GM12874 (cell line): ENCODE data around the gene CNDP2.

Experiments used
- TF ChIP-seq, protein P1 (sequence below): IDR thresholded peaks from 2 replicates; pipeline ENCODE4 v1.5.1; 2011; ENCODE audit warnings: low read depth, mild to moderate bottlenecking, control low read depth, low read length, moderate library complexity; ENCODE audit not compliant: insufficient read depth

The CNDP2 gene

GRCh38 chr18:74496508-74497323 lies 553 bp downstream of the CNDP2 start:
- TF ChIP-seq, protein P1, sequence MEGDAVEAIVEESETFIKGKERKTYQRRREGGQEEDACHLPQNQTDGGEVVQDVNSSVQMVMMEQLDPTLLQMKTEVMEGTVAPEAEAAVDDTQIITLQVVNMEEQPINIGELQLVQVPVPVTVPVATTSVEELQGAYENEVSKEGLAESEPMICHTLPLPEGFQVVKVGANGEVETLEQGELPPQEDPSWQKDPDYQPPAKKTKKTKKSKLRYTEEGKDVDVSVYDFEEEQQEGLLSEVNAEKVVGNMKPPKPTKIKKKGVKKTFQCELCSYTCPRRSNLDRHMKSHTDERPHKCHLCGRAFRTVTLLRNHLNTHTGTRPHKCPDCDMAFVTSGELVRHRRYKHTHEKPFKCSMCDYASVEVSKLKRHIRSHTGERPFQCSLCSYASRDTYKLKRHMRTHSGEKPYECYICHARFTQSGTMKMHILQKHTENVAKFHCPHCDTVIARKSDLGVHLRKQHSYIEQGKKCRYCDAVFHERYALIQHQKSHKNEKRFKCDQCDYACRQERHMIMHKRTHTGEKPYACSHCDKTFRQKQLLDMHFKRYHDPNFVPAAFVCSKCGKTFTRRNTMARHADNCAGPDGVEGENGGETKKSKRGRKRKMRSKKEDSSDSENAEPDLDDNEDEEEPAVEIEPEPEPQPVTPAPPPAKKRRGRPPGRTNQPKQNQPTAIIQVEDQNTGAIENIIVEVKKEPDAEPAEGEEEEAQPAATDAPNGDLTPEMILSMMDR, result no peak

- TF ChIP-seq, protein P1, result no peak
Observed at GRCh38 chr18:74497324-74497676, 1.1 kb downstream of the CNDP2 start.

GRCh38 chr18:74497778-74498177 lies 1.6 kb downstream of the CNDP2 start:
- TF ChIP-seq, protein P1, result no peak

DNA sequence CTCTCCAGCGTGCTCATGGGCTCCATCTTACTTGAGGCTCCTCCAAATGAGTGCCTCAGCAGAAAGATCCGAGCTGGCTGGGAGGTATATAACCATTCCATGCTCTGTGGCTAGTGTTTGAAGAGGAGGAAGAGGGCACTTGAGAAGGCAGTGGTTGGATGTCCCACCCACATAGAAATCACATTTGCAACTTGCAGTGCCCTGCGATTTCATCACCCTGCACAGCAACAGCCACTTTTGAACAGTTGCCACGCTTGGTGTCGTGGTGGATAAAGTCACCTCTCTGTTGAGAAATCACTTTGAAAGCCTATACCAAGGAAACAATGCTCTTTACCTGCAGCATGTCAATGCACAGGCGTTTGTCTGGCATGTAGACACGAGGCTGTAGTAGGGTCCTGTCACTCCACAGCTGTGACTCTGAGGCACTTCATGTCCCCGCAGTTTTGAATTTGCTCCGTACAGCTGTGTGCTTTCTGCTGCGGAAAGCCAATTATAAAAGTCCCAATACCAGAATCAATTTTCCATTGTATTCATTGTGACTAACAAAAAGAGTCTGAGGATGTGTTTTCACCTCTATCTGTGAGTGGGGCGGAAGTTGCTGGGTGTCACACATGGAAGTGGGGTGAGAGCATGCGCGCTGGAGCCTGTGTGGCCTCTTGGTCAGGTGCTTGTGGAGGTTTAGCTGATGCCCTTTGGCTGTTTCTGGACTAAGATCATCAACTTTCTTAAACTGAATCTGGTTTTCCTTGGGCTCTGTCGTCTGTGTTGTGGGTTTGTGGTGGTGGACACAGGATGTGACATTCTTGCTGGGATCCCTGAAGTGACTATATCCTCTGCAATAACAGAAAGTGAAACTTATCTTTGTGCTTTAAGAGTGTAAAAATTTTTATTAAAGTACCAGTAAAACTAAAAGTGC lies 2.8 kb downstream of the CNDP2 start:
- TF ChIP-seq, protein P1, result no peak

GRCh38 chr18:74499633-74500032 lies 3.5 kb downstream of the CNDP2 start:
- TF ChIP-seq, protein P1, result no peak

DNA sequence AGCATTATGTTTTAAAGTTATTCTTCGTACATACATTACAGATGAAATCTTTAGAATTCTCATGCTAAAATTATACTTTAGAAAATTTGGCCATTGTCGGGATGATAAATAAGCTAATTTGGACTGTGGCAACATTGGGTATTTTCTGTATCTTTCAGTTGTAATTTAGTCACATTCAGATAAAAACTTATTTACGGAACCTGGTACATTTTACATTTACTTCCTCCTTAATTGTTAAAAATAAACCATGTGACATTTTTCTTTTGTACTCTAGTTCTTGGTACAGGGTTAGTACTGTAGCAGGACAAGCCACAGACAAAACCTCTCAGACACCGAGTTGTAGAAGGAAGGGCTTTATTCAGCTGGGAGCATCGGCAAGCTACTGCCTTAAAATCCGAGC lies 4.2 kb downstream of the CNDP2 start:
- TF ChIP-seq, protein P1, result no peak

DNA sequence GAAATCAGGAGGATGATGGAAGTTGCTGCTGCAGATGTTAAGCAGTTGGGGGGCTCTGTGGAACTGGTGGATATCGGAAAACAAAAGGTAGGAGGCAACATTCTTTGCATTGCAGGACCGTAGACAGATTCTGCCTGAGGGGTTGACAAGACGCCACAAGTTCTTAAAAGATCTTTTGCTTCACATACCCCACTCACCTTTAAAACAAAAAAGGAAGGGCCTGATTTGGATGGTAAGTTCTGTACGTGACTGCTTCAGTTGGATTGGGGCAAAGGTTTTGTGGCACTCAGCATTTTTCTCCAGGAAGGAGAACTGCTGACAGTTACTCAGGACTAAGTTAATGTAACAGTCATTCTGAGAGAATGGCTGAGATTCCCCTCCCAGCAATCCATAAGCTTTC lies 5.2 kb downstream of the CNDP2 start:
- TF ChIP-seq, protein P1, result no peak
